ENCODE data around the gene PRKCE.

- TF ChIP-seq CTCF (IDR thresholded peaks at IDR 0.05) (no peak), POLR2A (IDR thresholded peaks at IDR 0.05) (no peak)
Observed at GRCh38 chr2:45700407-45701013, 49.0 kb downstream of the PRKCE start.
